T47D (cell line): Measurements from ENCODE around the gene RBM38.

Experiments
- DNase-seq, 2 experiments: peaks; one replicate each; pipeline versions ENCODE4 v3.0.0 to v3.0.0-alpha.2; 2011 to 2012; ENCODE audit warnings: low read depth in 1 of 2, low spot score in 1 of 2
- JUND ChIP-seq: IDR thresholded peaks from 2 replicates; pipeline ENCODE4 v1.6.1; 2012; ENCODE audit warnings: low read depth
- in situ Hi-C: cut with HindIII; loops from 2 replicates; pipeline ENCODE4 v1.10.0; 2016; ENCODE audit warnings: low sequenced_read_pairs, low pct_unique_long_range_greater_than_20kb

Gene RBM38

GRCh38 chr20:57378646-57379262 is 12.4 kb upstream of the RBM38 start:
- in situ Hi-C loops, result no loop called here
- no peak for DNase-seq
- TF ChIP-seq JUND, result no peak

- TF ChIP-seq JUND, result no peak
- in situ Hi-C loops, result no loop called here
- no peak for DNase-seq
Observed at GRCh38 chr20:57379263-57379647, 11.9 kb upstream of the RBM38 start.

GRCh38 chr20:57380081-57380750 is 11.0 kb upstream of the RBM38 start:
- in situ Hi-C loops, result no loop called here
- no peak for DNase-seq
- no peak for TF ChIP-seq JUND

DNA sequence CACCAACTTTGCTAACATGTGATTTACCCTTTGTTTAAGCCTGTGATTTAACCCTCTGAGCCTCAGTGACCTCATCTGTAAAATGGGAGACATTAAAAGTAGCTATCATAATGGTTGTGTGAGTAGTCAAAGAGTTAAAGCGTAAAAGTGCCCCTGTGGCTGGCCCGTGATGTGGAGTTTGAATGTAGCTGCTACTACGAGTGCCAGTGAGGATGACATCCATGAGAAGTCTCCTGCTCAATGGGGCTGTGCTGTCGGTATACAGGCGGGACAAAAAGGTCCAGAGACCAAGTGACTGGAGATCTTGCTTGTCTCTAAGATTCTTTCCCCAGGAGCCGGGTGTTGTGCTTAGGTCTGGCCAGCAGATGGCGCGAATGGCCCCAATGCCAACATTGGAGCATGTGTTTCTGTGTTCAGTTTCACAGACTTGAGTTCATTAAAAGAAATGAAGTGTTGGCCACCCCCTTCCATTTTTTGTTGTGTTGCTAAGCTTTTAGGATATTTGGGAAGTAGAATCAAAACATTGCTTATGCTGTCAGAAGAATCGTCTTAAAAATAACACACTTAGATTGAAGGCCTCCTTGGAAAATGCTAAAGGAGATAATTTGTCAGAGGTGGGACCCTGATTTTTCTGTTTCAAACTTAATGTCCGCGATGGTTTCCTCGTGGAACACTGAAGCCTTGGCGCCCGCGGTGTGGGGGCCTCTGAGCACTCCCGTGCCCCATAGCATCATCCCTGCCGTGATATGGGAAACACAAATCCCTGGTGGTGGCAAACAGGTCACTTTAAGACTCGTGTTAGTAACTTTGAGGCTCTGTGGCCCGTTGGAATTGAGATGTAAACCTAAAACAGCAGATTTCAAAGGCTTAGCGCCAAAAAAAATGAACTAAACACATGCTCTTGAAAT is 9.3 kb upstream of the RBM38 start:
- TF ChIP-seq JUND, result no peak
- DNase-seq, result peak; percentile 89 to 95
- in situ Hi-C loops, result no loop called here

- DNase-seq, result no peak
- in situ Hi-C loops, result no loop called here
- TF ChIP-seq JUND, result no peak
Observed at GRCh38 chr20:57382516-57382915, 8.7 kb upstream of the RBM38 start.

GRCh38 chr20:57383447-57384347 is 7.5 kb upstream of the RBM38 start:
- peak in 1 of 2 experiments; percentile 39 for DNase-seq
- TF ChIP-seq JUND, result no peak
- in situ Hi-C loops, result no loop called here

GRCh38 chr20:57384486-57384885 is 6.7 kb upstream of the RBM38 start:
- TF ChIP-seq JUND, result no peak
- in situ Hi-C loops, result no loop called here
- DNase-seq, result no peak

- DNase-seq, result no peak
- in situ Hi-C loops, result no loop called here
- TF ChIP-seq JUND, result no peak
Observed at GRCh38 chr20:57384953-57385761, 6.0 kb upstream of the RBM38 start.

DNA sequence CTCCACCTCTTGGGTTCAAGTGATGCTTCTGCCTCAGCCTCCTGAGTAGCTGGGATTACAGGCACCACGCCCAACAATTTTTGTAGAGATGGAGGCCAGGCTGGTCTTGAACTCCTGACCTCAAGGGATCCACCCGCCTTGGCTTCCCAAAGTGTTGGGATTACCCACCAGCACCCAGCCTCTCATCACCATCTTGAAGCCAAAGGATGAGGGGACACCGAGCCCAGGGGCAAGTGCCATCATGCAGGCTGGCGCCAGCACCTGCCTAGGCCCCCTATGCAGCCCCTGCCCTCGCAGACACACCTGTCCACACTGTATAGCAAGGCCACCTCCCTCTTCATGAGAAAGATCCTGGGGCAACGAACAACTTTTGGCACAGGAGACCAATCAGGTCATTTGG is 5.3 kb upstream of the RBM38 start:
- in situ Hi-C loops, result no loop called here
- no peak for TF ChIP-seq JUND
- no peak for DNase-seq

DNA sequence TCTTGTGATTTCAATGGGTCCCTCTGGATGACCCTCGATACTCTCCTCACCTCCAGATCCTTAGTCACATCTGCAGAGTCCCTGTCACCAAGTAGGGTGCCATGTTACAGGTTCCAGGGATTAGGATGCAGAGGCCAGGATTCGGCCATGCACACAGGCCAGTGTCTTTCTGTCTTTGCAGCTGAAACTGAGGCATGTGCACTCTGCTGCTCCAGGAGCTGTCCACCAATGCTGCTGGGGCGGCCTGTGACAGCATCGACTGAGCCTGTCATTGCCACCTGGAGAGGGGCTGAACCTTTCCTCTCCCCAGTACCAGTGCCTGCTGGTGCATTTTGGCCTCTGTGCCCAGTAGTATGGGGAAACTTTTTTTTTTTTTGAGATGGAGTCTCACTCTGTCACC is 4.4 kb upstream of the RBM38 start:
- no peak for TF ChIP-seq JUND
- in situ Hi-C loops, result no loop called here
- DNase-seq, result no peak

DNA sequence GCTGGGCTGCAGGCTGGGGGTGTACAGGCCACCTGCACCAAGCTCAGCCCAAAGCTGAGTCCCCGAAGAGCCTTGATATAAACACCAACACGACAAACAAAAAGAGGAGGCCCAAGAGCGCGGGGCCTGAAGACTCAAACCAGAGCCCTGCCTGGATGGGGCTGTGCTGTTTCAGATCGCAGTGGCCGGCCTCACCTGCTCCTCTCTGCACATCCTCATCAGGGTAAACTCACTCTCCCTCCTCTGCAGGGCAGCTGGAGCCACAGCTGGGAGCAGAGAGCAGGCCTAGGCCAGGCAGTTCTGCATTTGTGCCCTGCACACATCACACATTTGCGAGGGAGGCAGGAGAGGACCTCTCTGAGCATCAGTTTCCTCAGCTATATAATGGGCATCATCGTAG is 3.7 kb upstream of the RBM38 start:
- TF ChIP-seq JUND, result no peak
- no peak for DNase-seq
- in situ Hi-C loops, result no loop called here

DNA sequence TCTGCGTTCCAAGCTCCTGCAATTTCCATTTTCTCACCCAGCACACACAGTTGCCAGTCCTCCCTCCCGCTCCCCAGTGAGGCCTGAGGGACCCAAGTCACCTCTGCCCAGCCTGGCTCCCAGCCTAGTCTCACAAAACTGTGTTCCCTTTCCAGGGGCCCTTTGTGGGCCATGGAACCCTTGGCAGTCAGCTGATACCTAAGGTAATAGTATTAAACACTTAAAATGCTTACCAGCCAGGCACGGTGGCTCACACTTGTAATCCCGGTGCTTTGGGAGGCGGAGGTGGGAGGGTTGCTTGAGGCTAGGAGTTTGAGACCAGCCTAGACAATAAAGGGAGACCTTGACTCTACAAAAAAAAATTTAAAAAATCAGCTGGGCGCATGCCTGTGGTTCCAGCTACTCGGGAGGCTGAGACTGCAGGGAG is 3.2 kb upstream of the RBM38 start:
- no peak for DNase-seq
- no peak for TF ChIP-seq JUND
- in situ Hi-C loops, result no loop called here
